ENCODE results near the gene STAB1. TPM values are rescaled to one million over a fixed set of nuclear protein-coding genes. Genes with fewer than 3 reads are reported as not detected.

The STAB1 gene
- total RNA-seq, 4 donors from 2014 or later = 101 to 127 (median 118) TPM

- DNase-seq (ENCODE audit: extremely low spot score) = no peak
- Histone ChIP-seq H3K9me3 (no peaks in the 10 kb centered on the region), H3K4me1 (peaks cover 0 to 12% (median 11%) of the 10 kb centered on the region in 4 donors), H3K27ac (replicated peaks in 1 of 4) (no peak overlapping the region), H3K27me3 (no peaks in the 10 kb centered on the region), H3K4me3 (no peak overlapping the region), H3K36me3 (peaks cover 0 to 61% (median 24%) of the 10 kb centered on the region in 4 donors)
- WGBS = 68% methylated on average over 6 of the region's 6 CpGs
- intact Hi-C loops (cut with DNase I) = no loop called here
- TF ChIP-seq EP300 (IDR thresholded peaks at IDR 0.05) = no peak
- no peak for TF ChIP-seq CTCF (IDR thresholded peaks at IDR 0.05)
- no peak for TF ChIP-seq POLR2A (IDR thresholded peaks at IDR 0.05; ENCODE audit: low read depth)
- TF ChIP-seq POLR2AphosphoS5 (IDR thresholded peaks at IDR 0.05) = no peak
Observed at GRCh38 chr3:52515192-52515591, 20.1 kb downstream of the STAB1 start.

DNA sequence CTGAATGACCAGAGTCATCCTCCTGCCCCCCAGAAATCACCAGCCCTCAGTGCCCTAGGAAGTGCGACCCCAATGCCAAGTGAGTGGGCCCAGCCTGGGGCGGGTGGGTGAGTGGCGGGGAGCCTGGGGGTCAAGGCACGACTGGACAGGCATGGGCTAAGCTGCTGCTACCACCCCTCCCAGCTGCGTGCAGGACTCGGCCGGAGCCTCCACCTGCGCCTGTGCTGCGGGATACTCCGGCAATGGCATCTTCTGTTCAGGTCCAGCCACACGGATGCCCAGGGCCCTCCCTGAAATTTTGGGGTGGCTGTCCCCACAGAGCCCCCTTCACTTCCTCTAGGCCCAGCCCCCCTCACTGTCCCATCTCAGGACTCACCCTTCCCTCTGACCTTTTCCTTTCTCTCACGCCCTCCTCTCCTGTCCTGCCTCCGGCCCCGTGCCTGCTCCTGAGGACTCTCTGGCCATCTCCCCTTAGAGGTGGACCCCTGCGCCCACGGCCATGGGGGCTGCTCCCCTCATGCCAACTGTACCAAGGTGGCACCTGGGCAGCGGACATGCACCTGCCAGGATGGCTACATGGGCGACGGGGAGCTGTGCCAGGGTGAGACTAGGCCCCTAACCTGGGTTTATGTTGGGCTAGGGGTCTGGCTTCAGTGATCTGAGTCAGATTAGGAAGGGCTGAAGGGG, 21.5 kb downstream of the STAB1 start:
- Histone ChIP-seq H3K36me3 (peaks cover 0 to 75% (median 25%) of the 10 kb centered on the region in 4 donors), H3K4me3 (no peak overlapping the region), H3K9me3 (no peaks in the 10 kb centered on the region), H3K27me3 (no peaks in the 10 kb centered on the region), H3K27ac (replicated peaks in 1 of 4) (no peak overlapping the region), H3K4me1 (peaks cover 0 to 12% (median 11%) of the 10 kb centered on the region in 4 donors)
- WGBS = 88% methylated on average over 8 of the region's 19 CpGs
- DNase-seq (ENCODE audit: extremely low spot score) = no peak
- no peak for TF ChIP-seq EP300 (IDR thresholded peaks at IDR 0.05)
- intact Hi-C loops (cut with DNase I) = no loop called here

DNA sequence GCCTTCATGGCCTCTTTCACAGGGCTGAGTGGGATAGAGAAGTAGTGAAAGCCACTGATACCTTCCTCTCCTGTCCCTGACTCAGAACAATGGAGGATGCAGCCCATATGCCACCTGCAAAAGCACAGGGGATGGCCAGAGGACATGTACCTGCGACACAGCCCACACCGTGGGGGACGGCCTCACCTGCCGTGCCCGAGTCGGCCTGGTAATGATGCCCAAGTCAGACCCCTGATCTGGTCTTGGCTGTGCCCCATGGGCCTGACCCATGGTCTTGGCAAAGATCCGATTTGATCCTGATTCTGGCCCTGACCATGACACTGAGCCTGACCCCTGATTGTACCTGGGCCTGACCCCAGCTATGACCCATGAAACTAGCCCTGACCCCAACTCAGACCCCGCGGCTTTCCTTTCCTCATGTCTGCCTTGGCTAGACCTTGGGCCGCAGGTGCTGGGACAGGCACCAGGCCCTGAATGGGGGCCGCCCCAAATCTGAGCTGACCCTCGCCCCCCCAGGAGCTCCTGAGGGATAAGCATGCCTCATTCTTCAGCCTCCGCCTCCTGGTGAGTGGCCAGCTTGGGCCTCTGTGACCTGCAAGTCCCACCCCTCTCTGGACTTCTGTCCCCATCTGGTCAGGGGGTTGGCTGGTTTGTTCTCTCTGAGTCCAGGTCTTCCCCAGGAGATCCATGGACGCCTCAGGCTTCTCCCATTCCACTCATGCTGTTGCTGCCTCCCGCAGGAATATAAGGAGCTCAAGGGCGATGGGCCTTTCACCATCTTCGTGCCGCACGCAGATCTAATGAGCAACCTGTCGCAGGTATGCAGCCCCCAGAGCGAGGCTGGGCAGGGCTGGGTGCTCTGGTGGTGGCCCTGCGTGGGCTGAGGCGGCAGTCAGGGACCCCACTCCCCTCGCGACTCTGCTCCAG, 22.9 kb downstream of the STAB1 start:
- H3K9me3 ChIP-seq = no peaks in the 10 kb centered on the region
- H3K4me3 ChIP-seq = peak overlapping the region; percentile 39 to 54 (median 40)
- H3K36me3 ChIP-seq = peaks cover 0 to 79% (median 36%) of the 10 kb centered on the region in 4 donors
- TF ChIP-seq POLR2A (IDR thresholded peaks at IDR 0.05; ENCODE audit: low read depth) (no peak), EP300 (IDR thresholded peaks at IDR 0.05) (no peak), CTCF (IDR thresholded peaks at IDR 0.05) (no peak), POLR2AphosphoS5 (IDR thresholded peaks at IDR 0.05) (no peak)
- intact Hi-C loops (cut with DNase I) = no loop called here
- 79% methylated on average over 6 of the region's 25 CpGs for WGBS
- no peaks in the 10 kb centered on the region for H3K27me3 ChIP-seq
- no peak for DNase-seq (ENCODE audit: extremely low spot score)
- peaks cover 0 to 12% (median 11%) of the 10 kb centered on the region in 4 donors for H3K4me1 ChIP-seq
- H3K27ac ChIP-seq (replicated peaks in 1 of 4) = no peak overlapping the region

DNA sequence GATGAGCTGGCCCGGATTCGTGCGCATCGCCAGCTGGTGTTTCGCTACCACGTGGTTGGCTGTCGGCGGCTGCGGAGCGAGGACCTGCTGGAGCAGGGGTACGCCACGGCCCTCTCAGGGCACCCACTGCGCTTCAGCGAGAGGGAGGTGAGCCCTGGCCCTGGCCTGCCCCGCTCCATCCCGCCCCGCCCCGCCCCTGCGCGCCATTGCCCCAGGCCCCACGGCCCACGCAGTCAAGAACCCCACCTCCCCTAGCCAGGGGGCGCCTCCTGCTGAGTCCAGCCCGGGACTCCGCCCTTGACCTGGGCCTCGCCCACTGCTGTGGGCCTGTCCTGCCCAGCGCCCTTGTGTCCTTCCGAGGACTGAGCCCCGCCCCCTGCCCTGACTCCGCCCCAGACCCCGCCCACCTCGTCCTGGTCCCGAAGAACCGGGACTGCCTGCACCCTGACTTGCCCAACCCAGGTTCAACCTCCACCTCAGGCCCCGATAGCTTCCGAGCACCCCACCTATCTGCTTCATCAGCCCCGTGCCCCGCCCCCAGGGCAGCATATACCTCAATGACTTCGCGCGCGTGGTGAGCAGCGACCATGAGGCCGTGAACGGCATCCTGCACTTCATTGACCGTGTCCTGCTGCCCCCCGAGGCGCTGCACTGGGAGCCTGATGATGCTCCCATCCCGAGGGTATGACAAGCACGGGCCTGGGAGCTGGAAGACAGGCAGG, 23.7 kb downstream of the STAB1 start:
- H3K27ac ChIP-seq (replicated peaks in 1 of 4) = no peak overlapping the region
- no peak for TF ChIP-seq EP300 (IDR thresholded peaks at IDR 0.05)
- TF ChIP-seq CTCF (IDR thresholded peaks at IDR 0.05) = no peak
- TF ChIP-seq POLR2A (IDR thresholded peaks at IDR 0.05; ENCODE audit: low read depth) = no peak
- no peak for TF ChIP-seq POLR2AphosphoS5 (IDR thresholded peaks at IDR 0.05)
- peaks cover 0 to 79% (median 44%) of the 10 kb centered on the region in 4 donors for H3K36me3 ChIP-seq
- no peak for DNase-seq (ENCODE audit: extremely low spot score)
- H3K27me3 ChIP-seq = no peaks in the 10 kb centered on the region
- peaks cover 0 to 12% (median 11%) of the 10 kb centered on the region in 4 donors for H3K4me1 ChIP-seq
- intact Hi-C loops (cut with DNase I) = no loop called here
- no peaks in the 10 kb centered on the region for H3K9me3 ChIP-seq
- WGBS = 39% methylated on average over 11 of the region's 50 CpGs
- H3K4me3 ChIP-seq = peak overlapping the region; percentile 39 to 54 (median 40)
